Frontal cortex (tissue), 4 donors: ENCODE results near the gene INPP5E. TPM values are rescaled to one million over a fixed set of nuclear protein-coding genes. Genes with fewer than 3 reads are reported as not detected.

Experiments
- DNase-seq, 2 donors: peaks; one replicate each; pipeline ENCODE4 v3.0.0; 2012; ENCODE audit warnings: low spot score in 2 of 2
- FAIRE-seq: peaks from 2 replicates; lab custom pipeline; 2012; peaks lifted over from hg19 to GRCh38; lab: Jason Lieb, UNC
- total RNA-seq: library from RNA; depleted of rRNA; stranded (reverse); fragments of >200 nt; gene quantifications from one replicate; pipeline ENCODE4 v1.2.3, GENCODE V29; 2014
- donor health status: control.
- donor health status: control.
- donor health status: control.

INPP5E gene
- total RNA-seq, 1 donor from 2014 or later, result 10.2 TPM

DNA sequence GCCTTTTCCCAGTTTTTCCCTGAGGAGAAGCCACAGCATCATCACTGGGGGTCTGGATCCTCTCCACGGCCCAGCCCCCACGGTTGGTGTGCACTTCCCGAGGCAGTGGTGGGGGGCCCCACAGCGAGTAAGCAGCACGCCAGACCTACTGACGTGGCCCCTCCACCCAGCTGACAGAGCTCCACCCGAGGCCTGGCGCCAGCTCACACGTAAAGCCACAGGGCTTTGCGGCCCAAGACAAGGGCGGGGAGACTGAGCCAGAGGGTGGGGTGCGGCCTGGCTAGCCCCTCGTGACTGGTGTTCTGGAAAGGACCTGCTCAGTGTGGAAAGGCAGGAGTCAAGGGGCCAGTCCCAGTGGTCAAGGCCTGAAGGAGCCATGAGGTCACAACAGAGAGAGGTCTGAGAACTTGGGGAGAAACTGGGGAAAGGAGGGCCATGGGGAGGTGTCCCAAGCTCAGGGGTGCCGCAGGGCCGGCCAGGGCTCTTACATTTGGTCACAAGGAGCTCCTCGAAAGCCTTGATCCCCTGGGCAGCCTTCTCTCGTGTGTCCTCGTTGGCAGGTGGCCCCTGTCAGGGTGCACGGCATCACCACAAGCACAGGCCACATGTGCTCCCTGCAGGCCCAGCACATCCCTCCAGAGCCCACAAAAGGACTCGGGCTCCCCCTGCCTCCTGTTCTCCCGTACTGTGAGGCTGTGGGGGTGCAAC lies 45.2 kb downstream of the INPP5E start:
- DNase-seq, result no peak
- FAIRE-seq, result no peak

DNA sequence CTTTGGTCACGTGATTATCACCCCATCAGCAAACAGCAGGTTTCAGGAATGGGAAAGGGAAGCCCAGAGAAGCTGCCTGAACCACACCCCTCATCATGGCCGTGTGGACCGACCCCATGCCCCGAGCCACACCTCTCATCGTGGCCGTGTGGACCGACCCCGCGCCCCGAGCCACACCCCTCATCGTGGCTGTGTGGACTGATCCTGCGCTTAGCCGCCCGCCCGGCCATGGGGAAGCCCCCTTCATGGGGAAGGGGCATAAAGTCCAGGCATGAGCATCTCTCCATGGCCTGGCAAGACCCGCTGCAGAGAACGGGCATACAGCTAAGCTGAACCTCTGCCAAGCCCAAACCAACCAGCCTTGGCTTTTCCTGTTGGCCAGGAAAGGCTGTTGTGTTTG lies 46.1 kb downstream of the INPP5E start:
- DNase-seq, result no peak
- FAIRE-seq, result no peak

DNA sequence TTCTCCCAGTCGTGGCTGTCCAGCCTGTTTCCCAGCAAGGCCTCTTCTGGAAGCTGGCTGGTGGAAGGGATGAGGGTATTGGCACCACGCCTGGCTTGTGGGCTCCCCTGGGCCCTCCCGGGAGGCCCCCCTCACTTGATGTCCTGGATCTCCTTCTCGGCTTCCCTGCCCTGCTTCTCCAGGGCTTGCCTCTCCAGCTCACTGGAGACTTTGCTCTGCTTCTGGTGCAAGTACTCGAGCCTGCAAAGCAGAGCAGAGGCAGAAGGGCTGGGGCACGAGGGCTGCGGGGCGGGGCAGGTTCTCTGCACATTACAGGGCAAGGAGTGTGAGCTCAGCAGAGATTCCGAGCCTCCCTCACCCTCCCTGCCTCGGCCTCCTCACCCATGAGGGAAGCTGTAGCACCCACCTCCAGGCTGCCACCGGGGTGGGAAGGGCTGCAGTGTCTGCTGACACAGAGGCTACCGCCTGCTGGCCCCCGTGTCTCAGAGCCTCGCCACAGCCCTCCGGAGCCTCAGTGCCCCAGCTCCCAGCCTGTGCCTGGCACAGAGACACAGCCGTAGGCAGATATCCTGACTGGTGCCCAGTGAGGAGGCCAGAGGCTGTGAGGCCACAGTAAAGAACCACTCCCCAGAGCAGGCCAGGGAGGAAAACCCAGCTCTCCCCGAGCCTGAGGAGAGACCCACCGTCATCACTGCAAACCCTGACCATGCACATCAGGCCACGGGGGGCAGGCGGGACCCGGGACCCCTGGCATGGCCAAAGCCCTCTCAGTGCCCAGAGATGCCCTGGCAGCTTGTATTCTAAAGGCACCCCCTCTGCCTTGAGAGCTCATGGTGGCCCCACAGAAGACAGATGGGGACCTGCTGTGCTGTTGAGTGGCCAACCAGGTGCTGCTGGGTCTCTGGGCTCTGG lies 46.9 kb downstream of the INPP5E start:
- FAIRE-seq (no peak), DNase-seq (no peak)

DNA sequence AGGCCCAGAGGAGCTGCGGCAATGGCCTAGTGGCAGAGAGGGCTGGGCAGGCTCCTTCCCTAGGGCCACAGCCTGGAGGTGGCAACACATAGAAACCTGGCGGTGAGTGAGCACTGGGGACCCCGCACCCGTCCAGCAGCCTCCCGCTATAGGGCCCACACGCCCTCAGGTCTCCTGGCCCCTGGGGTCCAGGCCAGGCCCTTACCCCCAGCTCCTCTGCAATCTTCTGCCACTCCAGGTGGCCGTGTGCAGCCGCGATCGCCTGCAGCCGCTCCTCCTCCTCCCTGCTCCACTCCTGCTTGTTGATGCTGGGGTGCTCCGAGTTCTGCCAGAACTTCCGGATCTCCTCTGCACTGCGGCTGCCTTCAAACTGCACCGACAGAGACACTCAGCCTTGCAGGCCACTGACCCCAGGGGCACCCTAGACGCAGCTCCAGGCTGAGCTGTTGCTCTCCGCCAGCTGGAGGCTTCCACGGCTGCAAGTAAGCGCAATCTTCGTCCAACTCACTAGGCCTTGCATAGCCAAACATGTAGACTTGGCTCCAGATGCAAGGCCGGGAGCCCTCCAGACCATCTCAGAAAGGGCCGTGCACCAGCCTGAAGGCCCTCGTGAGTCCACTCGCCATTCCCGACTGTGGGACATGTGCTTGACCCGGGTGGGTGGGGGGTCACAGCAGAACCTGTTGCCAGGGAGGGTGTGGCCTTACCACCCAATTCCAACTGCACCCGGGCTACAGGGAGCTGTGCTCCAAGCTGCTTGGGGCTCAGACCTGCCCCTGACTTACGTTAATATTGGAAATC lies 47.7 kb downstream of the INPP5E start:
- FAIRE-seq (no peak), DNase-seq (no peak)

DNA sequence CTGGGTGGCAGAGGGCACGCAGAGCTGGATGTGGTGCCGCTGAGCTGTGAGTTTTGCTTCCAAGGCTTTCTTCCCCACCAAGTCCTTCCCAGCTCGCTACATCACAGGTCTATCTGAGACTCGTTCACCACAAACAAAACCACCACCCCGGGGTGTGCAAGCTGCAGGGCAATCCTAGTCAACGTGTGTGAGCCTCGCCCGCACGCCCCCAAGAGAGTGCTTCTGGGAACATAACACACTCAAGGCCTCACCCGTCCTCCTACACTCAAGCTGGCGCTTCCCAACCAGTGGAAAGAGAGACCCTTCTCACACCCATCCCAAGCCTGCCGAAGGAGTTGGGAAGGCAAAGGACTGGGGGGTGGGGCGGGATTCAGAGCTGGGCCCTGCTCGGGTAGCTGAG lies 50.2 kb downstream of the INPP5E start:
- DNase-seq (no peak), FAIRE-seq (no peak)

DNA sequence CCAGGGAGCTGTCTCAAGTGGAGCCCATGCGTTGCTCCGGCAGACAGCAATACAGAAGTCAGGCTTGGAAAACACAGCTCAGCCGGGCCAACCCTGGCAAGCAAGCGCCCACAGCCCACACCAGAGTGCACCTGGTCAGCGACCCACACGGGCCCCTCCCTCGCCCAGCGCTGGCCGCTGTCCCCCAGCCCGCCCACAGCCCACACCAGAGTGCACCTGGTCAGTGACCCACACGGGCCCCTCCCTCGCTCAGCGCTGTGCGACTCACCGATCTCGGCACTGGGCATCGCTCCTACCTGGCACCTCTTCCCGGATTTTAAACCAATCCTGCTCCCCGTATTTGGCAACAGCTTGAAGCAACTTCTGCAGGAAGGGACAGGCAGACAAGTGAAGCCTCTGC lies 52.4 kb downstream of the INPP5E start:
- FAIRE-seq (no peak), DNase-seq (no peak)

DNA sequence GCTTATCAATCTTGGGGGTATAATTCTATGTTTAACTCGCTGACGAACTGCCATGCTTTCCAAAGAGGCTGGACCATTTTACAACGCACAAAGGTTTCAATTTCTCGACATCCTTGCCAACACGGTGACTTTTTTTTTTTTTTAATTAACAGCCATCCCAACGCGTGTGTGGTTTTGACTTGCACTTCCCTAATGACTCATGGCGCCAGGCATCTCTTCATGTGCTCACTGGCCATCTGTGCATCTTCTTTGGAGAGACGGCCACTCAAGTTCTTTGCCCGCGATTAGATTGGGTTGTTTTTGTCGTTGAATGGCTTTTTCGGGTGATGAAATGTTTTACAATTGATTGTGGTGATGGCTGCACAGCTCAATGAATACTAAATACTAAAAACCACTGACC lies 53.6 kb downstream of the INPP5E start:
- FAIRE-seq, result no peak
- DNase-seq, result no peak

DNA sequence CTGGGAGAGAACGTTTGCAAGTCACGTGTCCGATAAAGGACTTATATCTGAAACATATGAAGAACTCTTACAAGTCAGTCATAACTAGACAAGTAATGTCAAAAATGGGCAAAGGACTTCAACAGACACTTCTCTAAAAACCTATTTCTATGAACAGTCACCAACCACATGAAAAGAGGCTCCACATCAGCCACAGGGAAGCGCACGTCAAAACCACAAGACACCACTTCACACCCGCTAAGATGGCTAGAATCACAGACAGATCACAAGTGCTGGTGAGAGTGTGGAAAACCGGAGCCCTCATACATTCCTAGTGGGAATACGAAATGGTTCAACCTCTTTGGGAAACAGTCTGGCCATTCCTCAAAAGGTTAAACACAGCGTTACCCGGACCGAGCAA lies 54.6 kb downstream of the INPP5E start:
- no peak for DNase-seq
- FAIRE-seq, result no peak

DNA sequence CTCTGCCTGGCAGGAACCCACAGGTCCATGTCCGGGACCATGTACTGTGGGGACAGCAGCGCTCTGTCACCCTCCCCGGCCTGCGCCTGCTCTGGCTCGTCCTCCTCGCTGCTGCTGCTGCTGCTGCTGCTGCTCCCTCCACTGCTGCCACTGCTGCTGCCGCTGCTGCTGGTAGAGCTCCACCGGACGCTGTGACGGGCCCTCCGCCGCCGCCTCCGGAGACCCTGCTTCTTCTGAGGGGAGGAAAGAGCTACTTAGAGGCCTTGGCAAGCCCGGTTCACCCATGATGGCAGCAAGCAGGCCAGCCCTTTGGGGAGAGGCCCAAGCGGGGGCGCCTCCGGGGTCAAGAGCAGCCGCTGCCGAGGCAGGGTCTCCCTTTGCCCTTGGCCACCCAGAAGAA lies 56.2 kb downstream of the INPP5E start:
- no peak for DNase-seq

DNA sequence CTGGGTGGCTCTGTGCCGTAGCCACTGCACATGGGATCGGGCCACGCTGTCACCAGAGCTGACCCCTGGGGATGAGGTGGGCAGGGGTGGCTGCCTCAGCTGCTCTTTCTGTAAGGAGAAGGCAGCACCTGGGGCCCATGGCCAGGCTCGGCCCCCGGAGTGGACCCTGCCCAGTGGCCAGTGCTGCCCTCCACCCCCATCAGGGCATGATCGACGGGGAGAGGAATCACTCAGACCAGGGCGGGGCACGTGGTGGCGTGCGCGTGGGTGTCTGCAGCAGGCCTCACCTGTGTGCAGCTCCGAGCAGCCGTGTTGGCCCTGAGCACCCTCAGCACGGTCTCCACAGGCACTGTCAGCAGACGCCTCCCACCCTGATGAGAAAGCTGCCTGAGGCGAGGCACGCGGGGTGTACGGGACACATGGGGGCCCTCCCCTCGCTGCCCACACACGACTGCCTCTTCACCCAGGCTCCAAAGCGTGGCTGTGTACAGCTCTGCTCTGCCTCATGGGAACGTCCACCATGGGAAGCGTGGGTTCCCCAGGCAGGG lies 57.6 kb downstream of the INPP5E start:
- no peak for FAIRE-seq
- no peak for DNase-seq

More for the DNA sequence above, 56.2 kb downstream of the INPP5E start:
- no peak for FAIRE-seq

DNA sequence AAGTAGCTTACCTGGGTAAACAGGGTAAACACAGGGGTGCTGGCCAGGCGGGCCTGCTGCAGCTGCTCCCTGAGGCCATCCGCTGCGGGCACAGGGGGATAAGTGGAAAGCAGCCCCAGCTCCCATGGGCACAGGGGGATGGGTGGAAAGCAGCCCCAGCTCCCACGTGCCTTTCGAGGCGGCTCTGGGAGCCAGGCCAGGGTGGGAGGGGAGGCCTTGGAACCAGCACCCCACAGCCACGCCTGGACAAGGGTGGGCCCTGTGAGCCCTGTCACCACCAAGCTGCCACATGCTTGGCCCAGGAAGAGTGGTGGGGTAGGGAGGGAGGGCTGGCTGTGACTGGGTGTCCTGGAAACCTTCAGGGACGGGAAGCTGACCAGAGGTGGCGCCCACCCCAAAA lies 58.3 kb downstream of the INPP5E start:
- DNase-seq, result no peak
- FAIRE-seq, result no peak

DNA sequence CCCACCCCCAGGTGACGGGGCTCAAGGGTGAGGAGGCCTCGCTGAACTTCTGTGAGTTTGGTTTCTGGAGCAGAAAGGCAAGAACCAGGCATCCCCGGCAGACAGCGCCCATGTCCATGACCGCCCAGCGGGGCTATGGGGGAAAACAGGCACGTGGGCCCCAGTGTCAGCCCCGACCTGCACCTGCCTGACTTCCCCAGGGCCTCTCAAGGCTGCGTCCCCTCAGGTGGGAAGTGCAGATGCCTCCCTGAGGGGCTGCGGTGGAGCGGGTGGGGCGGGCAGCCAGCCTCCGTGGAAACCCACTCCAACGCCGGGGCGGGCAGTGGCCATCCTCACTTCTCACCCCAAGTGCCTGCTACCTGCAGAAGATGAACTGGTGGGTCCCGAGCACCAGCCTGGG lies 59.3 kb downstream of the INPP5E start:
- no peak for FAIRE-seq
- DNase-seq, result no peak

DNA sequence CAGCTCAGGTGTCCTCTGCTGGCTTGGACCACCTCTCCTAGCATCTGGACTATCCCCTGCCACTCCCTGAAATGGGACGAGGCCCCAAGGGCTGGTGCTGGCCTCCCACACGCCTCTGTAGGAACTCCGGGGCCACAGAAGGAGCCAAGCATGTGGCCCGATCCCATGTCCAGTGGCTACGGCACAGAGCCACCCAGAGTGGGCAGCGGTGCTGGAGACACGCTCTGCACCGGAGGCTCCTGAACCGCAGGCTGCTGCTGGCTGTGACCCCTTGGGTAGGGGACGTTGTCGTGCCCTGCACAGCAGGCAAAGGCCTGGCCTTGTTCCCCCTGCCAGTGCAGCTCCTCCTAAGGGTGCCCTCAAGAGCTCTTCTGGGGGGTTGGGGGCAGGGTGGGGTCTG lies 59.8 kb downstream of the INPP5E start:
- FAIRE-seq (no peak), DNase-seq (no peak)

DNA sequence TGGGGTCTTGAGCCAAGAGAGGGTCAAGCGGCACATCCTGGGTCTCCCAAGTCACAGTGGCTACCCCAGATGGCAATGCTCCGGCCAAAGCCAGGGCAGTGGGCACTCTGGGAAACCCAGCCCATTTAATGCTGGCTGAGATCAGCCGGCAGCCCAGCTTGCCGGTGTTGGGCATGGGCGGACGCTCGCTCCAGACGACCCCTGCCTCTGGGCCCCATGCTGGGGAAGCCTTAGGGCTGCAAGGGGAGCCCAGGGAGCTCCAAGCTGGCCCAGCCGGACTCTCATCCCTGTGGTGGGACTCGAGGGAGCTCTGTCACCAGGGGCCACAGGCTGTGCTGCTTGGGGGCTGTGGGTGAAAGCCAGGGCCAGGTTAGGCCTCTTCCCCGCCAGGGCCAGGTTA lies 60.2 kb downstream of the INPP5E start:
- no peak for DNase-seq
- FAIRE-seq, result no peak

DNA sequence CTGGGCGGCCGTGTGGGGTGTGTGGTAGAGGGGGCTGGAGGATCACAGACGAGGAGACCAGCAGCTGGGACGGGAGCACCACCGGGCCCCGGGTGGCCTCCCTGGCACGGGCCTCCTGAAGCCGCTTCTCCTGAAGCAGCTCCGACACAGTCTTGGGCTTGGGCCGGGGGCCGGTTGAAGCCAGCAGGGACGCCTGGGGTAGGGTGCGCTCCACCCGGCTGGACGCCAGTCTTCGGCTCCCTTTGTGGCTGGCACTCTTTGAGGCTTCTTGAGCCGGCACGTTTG lies 60.7 kb downstream of the INPP5E start:
- FAIRE-seq, result no peak
- DNase-seq, result no peak

Other genes with a start within 250 kb of the INPP5E start
- gene LHX3, start 234.7 kb downstream of the INPP5E start, total RNA-seq, result not detected
- 8.2 TPM for gene QSOX2, start 194.0 kb downstream of the INPP5E start, total RNA-seq
- gene CCDC187, start 135.8 kb downstream of the INPP5E start, total RNA-seq, result 0.41 TPM
- gene GPSM1, start 112.3 kb downstream of the INPP5E start, total RNA-seq, result 71.7 TPM
- gene DNLZ, start 76.1 kb downstream of the INPP5E start, total RNA-seq, result 9.0 TPM
- gene CARD9, start 66.2 kb downstream of the INPP5E start, total RNA-seq, result 0.41 TPM
- 5.7 TPM for gene SNAPC4, start 39.7 kb downstream of the INPP5E start, total RNA-seq
- 20.0 TPM for gene ENTR1, start 29.2 kb downstream of the INPP5E start, total RNA-seq
- gene PMPCA, start 29.2 kb downstream of the INPP5E start, total RNA-seq, result 26.1 TPM
- gene SEC16A, start 43.2 kb upstream of the INPP5E start, total RNA-seq, result 9.0 TPM
- gene NOTCH1, start 106.2 kb upstream of the INPP5E start, total RNA-seq, result 15.9 TPM
- gene EGFL7, start 223.1 kb upstream of the INPP5E start, total RNA-seq, result 12.6 TPM
- 1.2 TPM for gene AGPAT2, start 247.6 kb upstream of the INPP5E start, total RNA-seq